Spleen (tissue), 7 donors: Measurements from ENCODE around the gene CLIC2.

Experiments used
- CTCF ChIP-seq, 11 experiments: fragments of 200-600 bp in 7 of 11; fragments of 450-650 bp in 4 of 11; sonication (generic) in 4 of 11; IDR thresholded peaks in 8 of 11; conservative IDR thresholded peaks in 3 of 11; 1 replicate in 7 of 11; 2 replicates in 4 of 11; pipeline versions ENCODE4 v1.4.0 to v1.8.0; 2016 to 2021; ENCODE audit warnings: antibody characterized with exemption in 11 of 11, inconsistent platforms in 4 of 11, mild to moderate bottlenecking in 1 of 11
- POLR2AphosphoS5 ChIP-seq, 3 donors: sonication (generic); formaldehyde crosslinking; IDR thresholded peaks; one replicate each; pipeline ENCODE4 v1.5.1; 2017; ENCODE audit warnings: antibody characterized with exemption in 3 of 3
- donor health status: DM: no; HTN: no; CAD: no; lungs with moderate emphysema.
- donor health status: DM: no; HTN: no; CAD: no.
- donor health status: DM: no; HTN: no; CAD: no.

- TF ChIP-seq POLR2AphosphoS5 (IDR thresholded peaks at IDR 0.05) (no peak), CTCF (IDR thresholded peaks at IDR 0.05 in 8 of 11, conservative IDR thresholded peaks at IDR 0.05 in 3 of 11) (no peak)
Observed at GRCh38 chrX:155259752-155260151, 74.7 kb downstream of the CLIC2 start.
